ENCODE data around the gene GCN1. TPM values are rescaled to one million over a fixed set of nuclear protein-coding genes. Genes with fewer than 3 reads are reported as not detected.

Gene GCN1
- total RNA-seq, 6 experiments from 2014 or later: 76.5 to 102 (median 83.1) TPM

DNA sequence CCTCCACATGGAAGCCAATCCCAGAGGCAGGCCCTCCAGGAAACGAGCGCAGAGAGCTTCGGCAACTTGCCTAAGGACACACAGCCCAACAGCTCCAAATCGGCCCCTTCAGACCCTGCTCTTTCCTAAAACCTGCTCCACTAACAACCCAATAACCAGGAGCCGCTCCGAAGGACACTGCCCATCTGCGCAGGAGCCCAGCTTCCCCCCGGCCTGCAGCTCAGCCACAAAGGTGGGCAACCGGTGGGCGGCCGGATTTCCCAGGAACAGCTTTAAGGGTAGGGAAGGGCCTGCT, 91.5 kb downstream of the GCN1 start:
- Mint-ChIP-seq H3K27ac (no peak overlapping the region), H3K9me3 (no peaks in the 10 kb centered on the region), H3K4me1 (ENCODE audit: low read depth) (peaks cover 7% of the 10 kb centered on the region; the same call in 1 of the 2 replicates), H3K4me3 (no peak overlapping the region), H3K27me3 (ENCODE audit: insufficient read depth) (no peaks in the 10 kb centered on the region), H3K36me3 (ENCODE audit: low read depth) (peaks cover 7% of the 10 kb centered on the region; the same call in 1 of the 2 replicates)
- no peak for TF ChIP-seq CTCF (IDR thresholded peaks at IDR 0.05)
- DNase-seq: no peak

DNA sequence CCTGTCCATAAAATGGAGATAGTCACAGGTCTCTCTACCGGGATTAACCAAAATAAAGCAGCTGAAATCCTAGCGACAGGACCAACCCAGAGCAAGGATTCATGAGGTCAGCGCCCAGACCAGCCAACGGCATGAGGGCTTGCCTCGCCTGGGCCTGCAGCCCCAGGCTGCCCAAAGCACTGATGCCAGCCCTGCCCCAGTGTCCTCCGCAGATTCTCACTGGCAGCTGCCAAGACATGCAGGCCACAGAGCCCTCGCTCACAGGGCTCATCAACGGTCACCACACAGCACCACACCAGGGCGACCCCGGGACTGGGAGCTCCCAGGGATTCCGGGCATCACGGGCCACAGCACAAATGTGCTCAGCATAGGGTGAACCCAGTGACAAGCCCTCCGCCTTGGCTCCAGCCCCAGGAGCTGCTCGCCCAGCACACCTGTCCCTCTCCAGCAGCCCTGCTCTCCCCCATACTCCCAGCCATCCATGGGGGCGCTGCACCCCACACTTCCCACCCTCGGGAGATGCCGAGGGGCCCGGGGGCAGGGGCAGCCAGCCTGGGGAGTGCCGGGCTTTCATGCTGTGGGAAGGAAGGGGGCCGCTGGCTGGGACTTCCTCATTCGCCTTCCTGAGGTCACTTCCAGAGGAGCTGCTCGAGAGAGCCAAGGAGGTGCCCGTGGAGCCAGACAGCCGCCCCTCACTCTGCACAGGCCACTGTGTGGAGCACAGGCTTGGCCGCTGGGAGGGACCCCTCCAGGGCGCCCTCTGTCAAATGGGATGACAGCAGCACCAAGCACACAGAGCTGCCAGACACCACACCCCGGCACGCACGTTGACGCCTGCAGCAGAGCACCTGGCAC, 92.1 kb downstream of the GCN1 start:
- DNase-seq: no peak
- Mint-ChIP-seq H3K4me3 (no peak overlapping the region), H3K36me3 (ENCODE audit: low read depth) (0 out of 2 replicates have a peak, but pooled peaks cover 3% of the 10 kb centered on the region), H3K27ac (no peak overlapping the region), H3K4me1 (ENCODE audit: low read depth) (peaks cover 7% of the 10 kb centered on the region; the same call in 1 of the 2 replicates), H3K9me3 (no peaks in the 10 kb centered on the region), H3K27me3 (ENCODE audit: insufficient read depth) (no peaks in the 10 kb centered on the region)
- TF ChIP-seq CTCF (IDR thresholded peaks at IDR 0.05): 0 out of 2 replicates have a peak, but pooled peaks have one; percentile 20

GRCh38 chr12:120101617-120102016, 92.9 kb downstream of the GCN1 start:
- H3K27ac Mint-ChIP-seq: peak overlapping the region; percentile 42; the same call in 1 of the 2 replicates
- no peak for DNase-seq
- no peak for TF ChIP-seq CTCF (IDR thresholded peaks at IDR 0.05)
- no peaks in the 10 kb centered on the region for H3K36me3 Mint-ChIP-seq (ENCODE audit: low read depth)
- peaks cover 7% of the 10 kb centered on the region; the same call in 1 of the 2 replicates for H3K4me1 Mint-ChIP-seq (ENCODE audit: low read depth)
- no peak overlapping the region for H3K4me3 Mint-ChIP-seq
- no peaks in the 10 kb centered on the region for H3K27me3 Mint-ChIP-seq (ENCODE audit: insufficient read depth)
- H3K9me3 Mint-ChIP-seq: no peaks in the 10 kb centered on the region

DNA sequence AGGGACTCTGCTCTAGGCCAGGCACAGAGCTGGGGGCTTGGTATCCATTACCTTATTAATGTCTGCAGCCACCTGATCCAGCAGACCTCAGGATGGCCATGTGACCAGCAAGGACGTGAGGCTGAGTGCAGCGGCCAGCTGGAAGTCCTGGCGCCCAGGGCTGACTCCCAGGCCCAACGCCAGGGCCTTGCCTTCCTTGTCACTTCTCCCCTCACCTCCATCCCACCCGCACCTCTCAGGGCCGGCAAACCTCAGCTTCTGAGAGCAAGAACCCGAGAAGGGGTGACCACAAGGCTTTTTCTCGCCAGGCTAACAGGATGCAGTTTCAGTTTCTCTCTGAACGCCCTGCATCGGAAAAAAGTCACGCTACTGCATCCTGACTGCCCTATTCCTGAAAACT, 93.3 kb downstream of the GCN1 start:
- DNase-seq: no peak
- Mint-ChIP-seq H3K4me1 (ENCODE audit: low read depth) (peaks cover 7% of the 10 kb centered on the region; the same call in 1 of the 2 replicates), H3K36me3 (ENCODE audit: low read depth) (no peaks in the 10 kb centered on the region), H3K4me3 (no peak overlapping the region), H3K27ac (peak overlapping the region; percentile 42; the same call in 1 of the 2 replicates), H3K27me3 (ENCODE audit: insufficient read depth) (no peaks in the 10 kb centered on the region), H3K9me3 (no peaks in the 10 kb centered on the region)
- no peak for TF ChIP-seq CTCF (IDR thresholded peaks at IDR 0.05)

DNA sequence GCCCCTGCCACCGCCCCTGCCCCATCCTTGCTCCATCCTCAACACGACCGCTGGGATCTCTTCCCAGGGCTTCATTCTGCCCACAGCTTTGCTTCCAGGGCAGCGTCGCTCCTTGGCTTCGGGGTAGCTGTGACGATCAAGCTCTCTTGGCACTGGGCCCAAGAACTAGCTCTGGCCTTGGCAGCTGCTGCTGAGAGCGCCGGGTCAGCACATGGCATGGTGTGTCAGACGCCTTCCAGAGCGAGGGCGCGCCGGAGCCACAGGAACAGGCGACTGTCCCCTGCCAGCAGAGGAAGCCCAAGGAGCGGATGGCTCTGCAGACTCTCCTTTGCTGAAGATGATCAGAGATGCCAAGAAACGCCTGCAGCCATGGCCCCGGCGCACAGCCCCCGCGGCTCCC, 93.9 kb downstream of the GCN1 start:
- no peak overlapping the region for H3K27ac Mint-ChIP-seq
- no peak for DNase-seq

More for the DNA sequence above, 93.9 kb downstream of the GCN1 start:
- no peaks in the 10 kb centered on the region for H3K9me3 Mint-ChIP-seq
- no peak overlapping the region for H3K4me3 Mint-ChIP-seq
- TF ChIP-seq CTCF (IDR thresholded peaks at IDR 0.05): no peak
- peaks cover 7% of the 10 kb centered on the region; the same call in 1 of the 2 replicates for H3K4me1 Mint-ChIP-seq (ENCODE audit: low read depth)
- H3K27me3 Mint-ChIP-seq (ENCODE audit: insufficient read depth): no peaks in the 10 kb centered on the region
- no peaks in the 10 kb centered on the region for H3K36me3 Mint-ChIP-seq (ENCODE audit: low read depth)
